Activated T-cell treated with anti-CD3 and anti-CD28 coated beads for 24 hours (primary cell): ENCODE data around the gene BAZ2B.
"Not testable (repeated sequence)": the region's sequence is repeated elsewhere in the genome, so short reads cannot be mapped to it uniquely, and the experiment has no call there.

ENCODE experiments used
- DNase-seq: peaks from one replicate; pipeline ENCODE4 v3.0.0-alpha.2; 2020; ENCODE audit warnings: low read depth

Gene BAZ2B

GRCh38 chr2:159411460-159411859 is 204.9 kb downstream of the BAZ2B start:
- DNase-seq: no peak

- no peak for DNase-seq
These were observed 206.1 kb downstream of the BAZ2B start for GRCh38 chr2:159410276-159410675.

GRCh38 chr2:159409116-159409800 is 207.1 kb downstream of the BAZ2B start:
- no peak for DNase-seq

- DNase-seq: no peak
These were observed 213.6 kb downstream of the BAZ2B start for GRCh38 chr2:159402790-159403189.

- not testable (repeated sequence) for DNase-seq
These were observed 214.2 kb downstream of the BAZ2B start for GRCh38 chr2:159402160-159402559.

GRCh38 chr2:159399716-159400415 is 216.5 kb downstream of the BAZ2B start:
- no peak for DNase-seq

GRCh38 chr2:159396799-159397198 is 219.5 kb downstream of the BAZ2B start:
- no peak for DNase-seq

GRCh38 chr2:159382447-159383028 is 233.8 kb downstream of the BAZ2B start:
- no peak for DNase-seq

GRCh38 chr2:159381574-159381973 is 234.8 kb downstream of the BAZ2B start:
- no peak for DNase-seq

GRCh38 chr2:159380685-159381239 is 235.6 kb downstream of the BAZ2B start:
- DNase-seq: no peak

GRCh38 chr2:159379181-159379580 is 237.2 kb downstream of the BAZ2B start:
- DNase-seq: no peak

GRCh38 chr2:159375241-159375640 is 241.1 kb downstream of the BAZ2B start:
- no peak for DNase-seq

GRCh38 chr2:159371506-159371905 is 244.8 kb downstream of the BAZ2B start:
- DNase-seq: no peak

- no peak for DNase-seq
These were observed 249.8 kb downstream of the BAZ2B start for GRCh38 chr2:159366538-159366937.

GRCh38 chr2:159362816-159363251 is 253.5 kb downstream of the BAZ2B start:
- no peak for DNase-seq

- no peak for DNase-seq
These were observed 254.3 kb downstream of the BAZ2B start for GRCh38 chr2:159362094-159362493.

GRCh38 chr2:159361603-159362002 is 254.7 kb downstream of the BAZ2B start:
- DNase-seq: not testable (repeated sequence)

- no peak for DNase-seq
These were observed 260.2 kb downstream of the BAZ2B start for GRCh38 chr2:159356053-159356554.

GRCh38 chr2:159351977-159352376 is 264.4 kb downstream of the BAZ2B start:
- no peak for DNase-seq

GRCh38 chr2:159349674-159350299 is 266.6 kb downstream of the BAZ2B start:
- DNase-seq: no peak

- no peak for DNase-seq
These were observed 289.6 kb downstream of the BAZ2B start for GRCh38 chr2:159326569-159327255.

- no peak for DNase-seq
These were observed 293.9 kb downstream of the BAZ2B start for GRCh38 chr2:159322419-159322818.
